GM19023 (cell line): ENCODE results near the gene CD47.

Experiments used
- ATAC-seq: cut with Tn5 transposase; IDR thresholded peaks from one replicate; pipeline ENCODE4 v1.9.1; 2021; ENCODE audit warnings: mild to moderate bottlenecking, moderate library complexity; ENCODE audit not compliant: unreplicated experiment

The CD47 gene

DNA sequence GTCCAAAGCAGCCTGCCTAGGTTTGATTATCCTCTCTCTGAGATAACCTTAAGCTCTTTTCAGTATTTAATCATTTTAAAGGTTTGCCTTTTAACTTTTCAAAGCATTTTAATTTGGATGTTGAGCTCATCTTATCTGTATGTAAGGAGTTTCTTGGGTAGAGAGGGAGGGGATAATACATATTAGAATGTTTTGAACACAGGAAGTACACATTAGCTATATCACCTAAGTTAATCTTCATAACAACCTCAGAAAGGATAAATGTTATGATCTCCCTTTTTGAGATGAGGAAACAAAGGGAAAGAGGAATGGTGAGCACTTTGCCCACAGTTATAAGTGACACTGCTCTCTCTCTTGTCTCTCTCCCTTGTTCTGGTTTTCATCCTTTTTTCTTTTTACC, 2.2 kb upstream of the CD47 start:
- ATAC-seq = no peak

DNA sequence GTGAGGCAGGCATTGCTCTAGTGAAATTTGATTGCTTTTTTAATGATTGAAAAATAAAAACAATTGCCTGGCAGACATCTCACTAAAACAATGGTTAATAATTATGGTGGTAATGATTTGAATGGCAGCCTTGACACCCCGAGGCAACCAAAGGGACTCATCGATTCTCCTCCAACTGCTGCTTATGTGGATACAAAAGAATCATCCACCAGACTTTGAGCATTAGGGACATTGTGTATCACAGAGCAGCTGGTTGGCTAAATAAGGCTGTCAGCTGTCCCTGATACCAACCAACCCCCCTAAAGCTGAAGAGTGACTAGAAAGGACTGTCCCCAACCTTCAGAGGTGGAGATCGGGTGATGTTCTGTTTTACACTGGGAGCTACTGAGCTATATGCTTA, 1.7 kb upstream of the CD47 start:
- ATAC-seq = no peak

DNA sequence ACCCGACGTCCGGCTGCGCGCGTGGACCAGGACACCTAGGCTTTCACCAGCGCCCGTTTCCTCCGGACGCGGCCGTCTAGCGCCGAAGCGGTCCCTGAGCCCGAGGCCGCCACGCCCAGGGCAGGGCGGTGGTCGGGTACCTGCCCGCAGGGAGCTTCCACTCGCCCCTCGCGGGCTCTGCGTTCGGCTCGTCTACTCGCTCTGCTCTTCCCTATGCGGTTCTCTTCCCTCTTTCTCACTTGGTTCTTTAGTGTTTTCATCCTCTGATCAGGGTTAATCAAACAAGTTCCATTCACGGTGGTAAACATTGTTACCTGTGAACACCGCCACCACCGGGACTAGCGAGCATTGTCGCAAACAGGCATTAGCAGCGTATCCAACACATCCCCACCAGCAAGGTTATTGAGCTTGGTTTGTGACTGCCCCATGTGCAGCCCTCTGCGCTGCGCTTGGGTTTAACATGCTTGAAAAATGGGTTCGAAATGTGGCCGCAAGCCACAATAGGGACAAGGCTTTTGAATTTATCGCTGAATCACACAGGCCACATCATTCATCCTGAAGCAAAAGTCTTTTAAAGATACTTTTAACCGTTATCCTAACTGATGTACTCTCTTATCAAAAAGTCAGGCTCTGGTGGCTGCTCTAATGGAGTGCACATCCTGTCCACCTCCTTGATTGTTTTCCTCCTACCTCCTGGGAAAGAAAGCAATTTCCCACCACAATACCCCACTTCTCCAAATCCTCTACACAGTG, 843 bp upstream of the CD47 start:
- ATAC-seq = no peak

DNA sequence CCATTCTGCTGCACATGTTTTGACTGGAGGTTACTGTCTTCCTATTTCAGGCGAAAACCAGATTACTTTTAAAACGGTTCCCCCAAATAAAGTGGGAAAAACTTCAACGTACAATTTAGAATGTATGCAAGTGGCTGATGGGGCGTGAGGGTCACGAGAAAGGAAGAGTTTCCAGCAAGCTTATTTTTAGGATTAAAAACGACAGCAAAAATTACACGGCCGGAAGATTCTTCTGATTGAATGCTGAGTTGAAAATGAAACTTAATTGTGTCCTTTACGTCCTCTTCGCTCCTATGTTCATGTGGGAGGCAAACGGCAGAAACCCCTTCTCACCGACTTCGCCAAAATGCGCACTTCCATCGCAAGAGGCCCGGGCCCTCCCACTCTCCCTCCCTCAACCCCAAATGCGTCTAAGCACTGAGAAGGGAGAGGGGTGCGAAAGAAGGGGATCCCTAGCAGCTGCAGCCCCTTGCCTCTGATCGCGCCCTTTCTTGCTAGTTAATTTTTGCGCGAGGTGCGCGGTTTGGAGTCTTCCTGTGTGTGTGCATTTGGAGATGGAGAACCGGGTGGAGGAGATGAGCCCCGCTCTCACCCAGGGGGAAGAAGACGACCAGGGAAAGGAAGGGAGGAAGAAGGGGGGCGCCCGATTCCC, 656 bp downstream of the CD47 start:
- peak; percentile 9 for ATAC-seq

DNA sequence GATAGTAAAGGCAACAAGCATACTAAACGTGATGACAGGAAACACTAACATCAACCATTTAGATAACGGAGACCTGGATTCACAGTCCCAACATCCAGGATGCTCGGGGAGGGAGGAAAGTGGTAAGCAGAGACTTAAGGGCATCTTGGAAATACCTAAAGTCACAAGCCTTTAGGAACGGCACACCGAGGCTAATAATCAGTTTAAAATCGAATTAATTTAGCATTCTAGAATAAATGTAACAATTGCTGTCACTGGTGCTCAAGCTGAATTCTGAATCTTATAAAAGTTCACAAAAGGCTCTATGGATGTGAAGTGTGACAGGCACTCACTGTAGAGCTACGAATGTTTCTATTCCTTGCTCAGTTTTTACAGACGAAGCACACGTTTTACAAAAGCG, 1.3 kb downstream of the CD47 start:
- ATAC-seq = no peak

DNA sequence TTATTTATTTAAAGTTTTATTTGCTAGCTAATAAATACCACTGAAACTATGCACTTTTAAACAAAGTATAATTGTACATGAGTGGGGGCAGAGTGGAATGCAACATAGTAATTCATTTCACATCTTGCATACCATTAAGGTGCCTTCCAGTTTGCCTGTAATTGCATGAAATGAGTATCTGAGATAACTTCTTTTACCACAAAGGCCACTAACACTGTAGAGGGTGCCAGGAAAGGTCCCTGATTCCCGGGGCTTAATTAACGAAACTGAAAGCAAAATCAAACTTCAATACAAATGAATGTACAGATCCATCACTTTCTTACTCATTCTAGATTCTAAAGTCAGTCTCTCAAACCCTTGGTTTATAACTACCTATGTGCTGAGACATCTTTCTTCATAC, 2.1 kb downstream of the CD47 start:
- ATAC-seq = no peak

DNA sequence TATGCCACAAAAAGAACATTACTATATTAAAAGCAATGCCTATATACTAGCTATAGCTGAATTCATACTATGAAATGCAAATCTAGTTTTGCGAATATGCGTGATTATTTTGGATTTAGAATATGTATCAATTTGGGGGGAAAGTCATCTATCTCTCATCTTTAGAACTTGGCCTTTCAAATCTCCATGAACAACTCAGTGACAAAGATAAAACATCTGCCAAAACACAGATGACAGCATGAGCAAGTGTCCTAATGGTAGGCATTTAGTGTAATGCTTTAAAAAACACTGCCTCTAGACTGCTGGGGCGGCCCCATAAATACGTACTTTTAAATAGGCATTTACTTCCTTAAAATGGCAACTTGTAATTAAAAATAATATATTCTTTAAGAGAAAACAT, 2.7 kb downstream of the CD47 start:
- ATAC-seq = no peak

DNA sequence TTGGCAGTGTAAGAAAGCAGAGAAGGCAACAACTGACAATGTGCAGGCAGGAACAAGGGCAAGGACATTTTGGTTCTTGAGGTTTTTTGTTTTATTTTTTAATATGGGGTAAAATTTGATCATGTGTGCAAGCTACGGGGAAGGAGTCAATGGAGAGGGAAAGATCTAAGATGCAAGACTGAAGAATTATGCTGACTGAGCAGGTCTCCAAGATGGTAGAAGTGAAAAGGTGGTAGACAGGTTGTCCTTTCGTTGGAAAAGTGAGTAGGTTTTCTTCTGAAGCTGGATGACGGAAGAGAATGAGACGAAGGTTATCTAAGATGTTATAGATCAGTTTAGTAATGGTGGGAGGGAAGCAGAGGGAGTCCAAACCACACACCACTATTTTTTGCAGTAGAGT, 4.2 kb downstream of the CD47 start:
- ATAC-seq = no peak

DNA sequence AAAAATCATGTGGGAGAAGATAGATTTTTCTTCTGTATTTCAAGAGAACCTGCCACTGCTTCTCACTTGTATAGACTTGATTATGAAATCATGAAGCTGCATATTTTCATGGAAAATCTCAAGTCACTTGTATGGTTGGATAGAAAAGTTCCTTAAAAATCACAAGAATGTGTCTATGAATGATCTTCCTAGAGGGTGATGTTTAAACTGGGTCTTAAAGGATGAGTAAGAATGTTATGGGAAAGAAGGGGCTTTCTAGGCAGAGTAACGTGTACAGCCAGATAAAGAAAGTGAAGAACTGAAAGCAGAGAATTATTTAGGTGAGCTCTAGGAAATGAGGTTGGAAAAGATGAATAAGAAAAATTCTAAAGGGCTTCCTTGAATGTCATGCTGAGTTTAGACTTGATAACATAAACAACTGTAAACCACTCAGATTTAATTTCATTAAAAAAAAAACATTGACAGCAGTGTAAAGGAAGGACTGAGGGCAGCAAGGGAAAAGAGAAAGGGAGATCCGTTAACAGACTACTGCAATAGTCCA, 5.0 kb downstream of the CD47 start:
- no peak for ATAC-seq

DNA sequence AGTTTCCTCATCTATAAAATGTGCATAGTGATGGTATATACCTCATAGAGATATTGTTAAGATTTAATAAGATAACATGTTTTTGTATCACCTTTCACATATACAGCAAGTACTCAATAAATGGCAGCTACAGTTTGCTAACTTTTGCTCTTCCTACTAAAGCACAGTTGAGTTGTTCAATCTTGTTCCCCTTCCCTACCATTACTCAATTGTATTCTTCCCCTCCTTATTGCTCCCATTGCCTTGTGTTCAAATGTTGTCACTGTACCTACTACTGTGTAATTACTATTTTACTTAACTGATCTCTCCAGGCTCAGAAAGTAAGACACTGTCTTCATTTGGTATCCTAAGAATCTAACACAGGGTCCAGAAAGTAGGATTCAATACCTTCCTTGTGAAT, 5.5 kb downstream of the CD47 start:
- no peak for ATAC-seq

DNA sequence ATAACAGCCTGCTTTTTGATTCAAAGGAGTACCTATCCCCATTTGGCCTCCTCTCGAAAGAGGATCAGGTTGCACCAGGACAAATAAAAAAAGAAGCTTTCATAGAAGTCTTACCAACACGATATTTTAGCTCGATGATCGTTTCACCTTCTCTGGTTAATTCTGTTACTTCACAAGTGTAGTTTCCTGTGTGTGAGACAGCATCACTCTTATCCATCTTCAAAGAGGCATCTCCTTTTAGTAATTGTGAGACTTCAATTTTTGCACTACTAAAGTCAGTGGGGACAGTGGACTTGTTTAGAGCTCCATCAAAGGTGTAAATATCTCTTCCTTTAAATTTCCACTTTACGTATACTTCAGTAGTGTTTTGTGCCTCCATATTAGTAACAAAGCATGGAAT, 11.0 kb downstream of the CD47 start:
- ATAC-seq = no peak

DNA sequence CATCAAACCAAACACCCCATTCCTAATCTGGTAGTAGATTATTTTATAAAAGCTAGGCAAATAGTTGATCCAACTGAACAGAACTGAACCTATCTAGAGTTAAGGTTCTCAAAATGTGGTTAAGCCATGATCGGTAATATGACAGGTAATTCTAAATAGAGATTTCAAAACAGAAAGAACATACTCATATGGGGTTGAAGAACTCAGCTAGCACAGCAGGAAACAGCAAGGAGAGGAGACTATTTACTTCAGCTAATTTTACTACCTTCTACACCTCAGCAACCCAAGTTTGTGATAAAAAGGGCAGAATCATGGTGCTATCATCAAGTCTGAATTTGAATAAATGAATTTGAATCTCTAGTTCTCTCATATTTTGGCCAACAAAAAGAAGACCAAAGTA, 11.8 kb downstream of the CD47 start:
- ATAC-seq = no peak

DNA sequence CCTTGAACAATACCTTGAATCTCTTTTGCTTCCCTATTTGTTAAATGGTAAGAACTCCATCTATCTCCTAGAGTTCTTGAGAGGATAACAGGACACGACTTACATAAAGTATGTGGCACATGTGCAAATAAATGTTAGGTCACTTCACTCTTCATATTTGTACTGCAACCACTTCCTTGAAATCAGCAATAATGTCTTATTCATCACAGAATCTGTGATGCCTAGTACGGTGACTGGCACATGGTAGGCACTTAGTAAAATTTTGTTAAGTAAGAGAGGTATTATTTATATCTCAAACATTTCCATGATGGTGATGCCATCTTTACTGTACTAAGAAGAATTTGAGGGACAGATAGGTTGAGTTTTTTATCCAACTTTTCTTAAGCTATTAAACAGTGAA, 14.3 kb downstream of the CD47 start:
- no peak for ATAC-seq

DNA sequence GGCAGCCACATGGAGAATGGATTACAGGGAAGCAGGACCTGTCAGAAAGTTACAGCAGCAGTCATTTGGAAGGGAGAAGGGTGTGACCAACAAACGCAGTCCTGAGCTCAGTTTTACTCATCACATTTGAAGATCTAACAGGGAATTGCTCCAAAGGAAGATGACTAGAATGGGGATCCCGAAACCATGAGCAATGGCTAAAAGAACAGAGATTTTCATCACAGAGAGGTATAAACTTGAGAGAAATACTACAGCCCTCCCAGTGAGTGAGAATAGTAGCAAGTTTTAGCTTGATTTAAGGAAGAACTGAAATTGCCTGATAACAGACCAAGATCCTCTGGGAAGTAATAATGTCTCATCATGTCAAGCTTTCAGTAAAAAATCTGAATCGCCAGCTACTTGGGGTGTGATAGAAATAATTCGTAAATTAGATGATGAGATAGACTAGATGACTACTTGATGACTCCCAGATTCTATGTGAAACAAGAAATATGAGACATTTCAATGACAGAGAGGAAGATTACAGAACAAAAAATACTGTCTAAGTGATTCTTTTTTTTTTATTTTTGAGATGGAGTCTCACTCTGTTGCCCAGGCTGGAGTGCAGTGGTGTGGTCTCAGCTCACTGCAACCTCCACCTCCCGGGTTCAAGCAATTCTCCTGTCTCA, 16.9 kb downstream of the CD47 start:
- no peak for ATAC-seq

DNA sequence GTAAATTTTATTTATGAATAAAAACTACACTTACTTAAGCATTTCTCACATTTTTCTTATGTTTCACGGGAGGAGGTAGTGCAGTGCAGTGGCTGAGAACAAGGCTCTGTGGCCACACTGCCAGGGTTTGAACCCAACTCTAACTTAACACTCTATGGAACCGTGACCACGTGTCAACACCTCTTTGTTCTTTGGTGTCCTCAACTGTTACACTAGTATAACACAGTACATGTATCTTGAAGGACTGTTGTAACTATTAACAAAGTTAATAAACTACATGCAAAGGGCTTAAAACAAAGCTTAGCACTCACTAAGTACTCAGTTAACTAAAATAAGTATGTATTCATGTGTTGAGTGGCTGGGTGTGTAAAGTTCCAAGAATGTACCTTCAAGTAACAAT, 19.5 kb downstream of the CD47 start:
- no peak for ATAC-seq

DNA sequence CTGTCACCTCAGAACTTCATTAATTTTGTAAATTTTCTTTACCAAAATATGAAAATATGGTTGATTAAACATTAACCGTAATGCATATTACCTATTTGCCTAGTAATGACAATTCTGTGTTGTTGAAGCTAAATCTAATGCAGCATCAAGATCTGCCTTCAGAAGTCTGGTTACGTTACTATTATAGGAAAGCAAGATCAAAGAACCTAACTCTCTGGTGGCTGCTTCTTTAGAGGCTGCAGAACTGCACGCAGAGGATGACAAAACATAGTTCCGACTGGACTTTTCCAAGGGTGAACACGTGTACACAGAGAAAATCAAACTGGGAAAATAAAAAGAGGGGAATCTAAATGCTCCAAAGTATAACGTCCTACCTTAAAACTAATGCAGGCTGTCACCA, 20.5 kb downstream of the CD47 start:
- no peak for ATAC-seq

DNA sequence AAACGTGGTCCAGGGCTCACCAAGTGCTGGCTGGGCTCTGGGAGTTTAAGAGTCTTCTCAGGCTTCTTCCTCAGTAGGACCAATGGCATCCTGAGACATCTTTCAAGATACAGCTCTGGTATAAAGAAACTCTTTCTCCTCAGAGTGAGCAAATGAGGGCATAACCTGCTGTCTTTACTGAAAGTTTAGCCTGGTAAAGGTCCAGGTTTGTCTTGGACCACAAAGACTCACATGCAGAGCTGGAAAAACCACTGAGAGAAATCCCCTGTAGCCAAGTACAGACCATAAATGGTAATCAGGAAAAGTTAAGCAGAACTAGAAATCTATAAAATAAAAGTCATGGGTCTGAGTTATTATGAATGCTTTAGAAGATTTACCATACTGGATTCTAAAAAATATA, 23.1 kb downstream of the CD47 start:
- ATAC-seq = no peak

DNA sequence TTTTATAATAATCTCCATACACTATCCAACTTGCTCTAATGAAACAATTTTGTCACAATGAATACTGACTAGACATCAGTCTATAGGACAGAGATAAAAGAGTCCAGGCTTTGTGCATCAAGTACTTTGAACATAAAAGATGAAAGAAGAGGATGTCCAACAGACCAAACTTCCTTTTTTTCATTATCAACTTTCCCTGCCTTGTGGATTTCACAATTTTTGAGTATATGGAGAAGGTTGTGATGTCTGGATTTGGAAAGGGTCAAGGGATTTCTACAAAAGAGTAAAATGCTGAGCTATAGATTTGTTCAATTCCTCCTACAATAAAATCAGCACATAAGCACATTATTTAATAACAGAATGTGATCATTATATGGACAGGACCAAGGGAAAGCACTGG, 25.7 kb downstream of the CD47 start:
- no peak for ATAC-seq

DNA sequence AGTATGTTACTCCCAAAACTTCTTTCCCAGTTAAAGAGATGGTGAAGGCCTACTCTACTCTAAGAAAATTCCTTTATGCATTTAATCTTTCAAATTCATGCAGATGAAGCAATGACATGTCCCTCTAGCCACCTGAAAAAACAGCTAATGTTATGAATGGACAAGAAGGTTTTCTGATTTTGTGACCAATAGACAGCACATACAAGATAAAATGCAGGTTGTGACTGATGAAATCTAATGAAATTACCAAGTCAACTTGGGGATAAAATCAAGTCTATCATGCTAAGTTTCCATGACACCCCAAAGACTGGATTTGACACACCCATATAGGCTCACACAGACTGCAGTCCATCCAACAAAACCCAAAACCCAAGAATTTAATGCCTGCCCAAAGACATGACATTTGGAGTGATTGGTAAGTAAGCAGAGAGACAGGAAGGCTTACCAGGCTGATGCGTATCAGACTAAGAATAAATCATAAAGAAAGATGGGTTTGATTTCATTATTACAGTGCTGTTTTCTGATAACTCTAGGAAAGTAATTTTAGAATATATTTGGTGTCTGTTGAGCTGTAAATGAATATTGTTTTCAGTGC, 26.4 kb downstream of the CD47 start:
- no peak for ATAC-seq

DNA sequence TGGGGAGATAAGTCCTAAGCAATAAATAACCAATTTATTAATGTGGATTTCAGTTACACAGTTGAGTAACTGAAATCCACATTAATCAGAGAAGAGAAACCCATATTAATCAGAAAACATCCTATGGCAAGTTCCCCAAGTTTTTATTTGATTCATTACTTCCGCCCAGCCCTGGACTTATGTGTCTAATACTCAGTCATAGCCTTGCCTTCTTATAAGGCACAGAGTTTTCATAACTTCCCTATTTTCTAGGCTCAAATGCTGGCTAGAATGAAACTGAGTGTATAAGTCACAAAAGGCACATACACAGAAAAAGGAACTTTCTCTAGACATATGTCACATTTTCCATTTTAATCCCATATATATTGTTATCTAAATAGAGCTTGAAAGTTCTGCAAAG, 28.8 kb downstream of the CD47 start:
- no peak for ATAC-seq

DNA sequence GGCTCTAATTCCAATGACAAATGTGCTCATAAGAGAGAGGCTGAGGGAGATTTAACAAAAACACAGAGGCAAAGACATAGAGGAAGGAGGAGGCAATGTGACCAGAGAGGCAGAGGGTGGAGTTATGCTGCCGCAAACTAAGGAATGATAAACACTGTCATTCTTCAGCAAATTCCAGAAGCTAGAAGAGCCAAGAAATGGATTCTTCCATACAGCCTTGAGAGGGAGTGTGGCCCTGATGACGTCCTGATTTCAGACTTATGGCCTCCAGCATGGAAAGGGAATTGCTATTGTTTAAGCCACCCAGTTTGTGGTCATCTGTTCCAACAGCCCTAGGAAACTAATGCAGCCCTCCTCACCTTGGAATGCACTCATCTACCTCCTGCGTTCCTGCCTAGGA, 30.5 kb downstream of the CD47 start:
- no peak for ATAC-seq

DNA sequence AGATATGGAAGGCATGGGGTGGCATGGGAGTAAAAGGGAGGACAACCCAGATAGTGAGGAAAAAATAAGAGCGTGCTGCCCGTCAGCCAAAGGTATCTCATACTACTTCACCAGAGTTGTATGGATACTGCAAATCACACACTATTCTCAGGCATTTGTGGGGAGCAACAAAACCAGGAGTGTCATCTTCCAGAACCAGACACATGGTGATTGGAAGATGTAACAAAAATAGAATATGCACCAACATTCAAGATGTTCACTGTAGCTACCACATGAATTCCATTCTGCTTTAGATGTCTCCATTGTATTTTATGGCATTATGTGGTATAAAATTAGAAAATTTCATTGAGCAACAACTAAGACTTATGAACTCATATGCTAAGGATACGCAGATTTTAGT, 34.9 kb downstream of the CD47 start:
- no peak for ATAC-seq
